H9 (cell line): ENCODE measurements around the gene CELF4. TPM values are rescaled to one million over a fixed set of nuclear protein-coding genes. Genes with fewer than 3 reads are reported as not detected.

Experiments
- DNase-seq: peaks from one replicate; pipeline ENCODE4 v3.0.0-alpha.2; 2017
- H2AFZ ChIP-seq: one replicate; pipeline ENCODE4 v1.6.1; 2013; ENCODE audit warnings: mild to moderate bottlenecking, low read length, control low read depth, moderate library complexity
- H2AK5ac ChIP-seq: 2 replicates; pipeline ENCODE4 v1.6.1; 2013; ENCODE audit warnings: low read length, control low read depth, mixed read lengths; ENCODE audit not compliant: insufficient read length
- H2BK120ac ChIP-seq: one replicate; pipeline ENCODE4 v1.6.1; 2013; ENCODE audit warnings: low read depth, mild to moderate bottlenecking, low read length, control low read depth, inconsistent platforms; ENCODE audit not compliant: poor library complexity, severe bottlenecking
- H2BK12ac ChIP-seq: 2 replicates; pipeline ENCODE4 v1.6.1; 2013; ENCODE audit warnings: low read length, control low read depth, mixed read lengths, low read depth; ENCODE audit not compliant: insufficient read length
- H2BK15ac ChIP-seq: 2 replicates; pipeline ENCODE4 v1.6.1; 2013; ENCODE audit warnings: low read depth, low read length, control low read depth
- H2BK20ac ChIP-seq: one replicate; pipeline ENCODE4 v1.6.1; 2013; ENCODE audit warnings: low read depth, mild to moderate bottlenecking, low read length, control low read depth, inconsistent platforms; ENCODE audit not compliant: poor library complexity, severe bottlenecking
- H2BK5ac ChIP-seq: 2 replicates; pipeline ENCODE4 v1.6.1; 2013; ENCODE audit warnings: low read length, control low read depth, mixed read lengths; ENCODE audit not compliant: insufficient read length
- H3K14ac ChIP-seq: 2 replicates; pipeline ENCODE4 v1.6.1; 2013; ENCODE audit warnings: low read length, control low read depth; ENCODE audit not compliant: insufficient read depth
- H3K18ac ChIP-seq: 2 replicates; pipeline ENCODE4 v1.6.1; 2013; ENCODE audit warnings: low read depth, mild to moderate bottlenecking, mixed read lengths, low read length, control low read depth; ENCODE audit not compliant: insufficient read length
- H3K23ac ChIP-seq: 2 replicates; pipeline ENCODE4 v1.6.1; 2013; ENCODE audit warnings: low read length, control low read depth, mixed read lengths, low read depth; ENCODE audit not compliant: insufficient read length
- H3K23me2 ChIP-seq: 2 replicates; pipeline ENCODE4 v1.6.1; 2013; ENCODE audit warnings: low read depth, mild to moderate bottlenecking, mixed read lengths, low read length, control low read depth; ENCODE audit not compliant: insufficient read length, poor library complexity, severe bottlenecking
- H3K27ac ChIP-seq: 2 replicates; pipeline ENCODE4 v1.5.1; 2013; ENCODE audit warnings: low read length, control low read depth, mixed read lengths, low read depth; ENCODE audit not compliant: insufficient read length
- H3K27me3 ChIP-seq: 2 replicates; pipeline ENCODE4 v1.6.1; 2013; ENCODE audit warnings: low read length, control low read depth, inconsistent platforms; ENCODE audit not compliant: insufficient read depth
- H3K4ac ChIP-seq: 2 replicates; pipeline ENCODE4 v1.6.1; 2013; ENCODE audit warnings: low read depth, mild to moderate bottlenecking, control low read depth, inconsistent platforms, low read length, moderate library complexity
- H3K4me1 ChIP-seq: 2 replicates; pipeline ENCODE4 v1.6.1; 2013; ENCODE audit warnings: low read length, control low read depth, inconsistent platforms; ENCODE audit not compliant: insufficient read depth
- H3K4me2 ChIP-seq: 2 replicates; pipeline ENCODE4 v1.6.1; 2013; ENCODE audit warnings: low read length, control low read depth, mixed read lengths; ENCODE audit not compliant: insufficient read length, insufficient read depth
- H3K56ac ChIP-seq: 2 replicates; pipeline ENCODE4 v1.6.1; 2013; ENCODE audit warnings: low read depth, mild to moderate bottlenecking, mixed read lengths, low read length, control low read depth; ENCODE audit not compliant: insufficient read length
- H3K79me1 ChIP-seq: 2 replicates; pipeline ENCODE4 v1.6.1; 2013; ENCODE audit warnings: low read depth, mild to moderate bottlenecking, moderate library complexity, low read length, control low read depth, inconsistent platforms; ENCODE audit not compliant: insufficient read depth, poor library complexity, severe bottlenecking
- H3K79me2 ChIP-seq: 2 replicates; pipeline ENCODE4 v1.6.1; 2013; ENCODE audit warnings: low read length, control low read depth, inconsistent platforms; ENCODE audit not compliant: insufficient read depth
- H3K9ac ChIP-seq: 2 replicates; pipeline ENCODE4 v1.6.1; 2013; ENCODE audit warnings: low read length, control low read depth, mixed read lengths; ENCODE audit not compliant: insufficient read length; ENCODE audit errors: extremely low read depth
- H3K9me3 ChIP-seq: one replicate; pipeline ENCODE4 v1.6.1; 2013; ENCODE audit warnings: low read depth, low read length, inconsistent platforms; ENCODE audit not compliant: control insufficient read depth
- H3T11ph ChIP-seq: one replicate; pipeline ENCODE4 v1.6.1; 2013; ENCODE audit warnings: mild to moderate bottlenecking, low read length, control low read depth, inconsistent platforms
- H4K20me1 ChIP-seq: one replicate; pipeline ENCODE4 v1.6.1; 2013; ENCODE audit not compliant: control insufficient read depth, insufficient read length, insufficient read depth
- H4K5ac ChIP-seq: 2 replicates; pipeline ENCODE4 v1.6.1; 2013; ENCODE audit warnings: low read depth, mild to moderate bottlenecking, mixed read lengths, low read length, control low read depth; ENCODE audit not compliant: insufficient read length
- H4K8ac ChIP-seq: replicated peaks from 2 replicates; pipeline ENCODE4 v1.6.1; 2013; ENCODE audit warnings: low read length, control low read depth, mixed read lengths, low read depth; ENCODE audit not compliant: insufficient read length
- H4K91ac ChIP-seq: 2 replicates; pipeline ENCODE4 v1.6.1; 2013; ENCODE audit warnings: low read depth, mild to moderate bottlenecking, moderate library complexity, mixed read lengths, low read length, control low read depth; ENCODE audit not compliant: insufficient read length
- H3K27ac Mint-ChIP-seq, 3 experiments: 2 replicates in 2 of 3; 3 replicates in 1 of 3; pipeline ENCODE4 v1.8.0; 2020 to 2021; ENCODE audit warnings: mixed read lengths in 3 of 3, mild to moderate bottlenecking in 1 of 3, moderate library complexity in 1 of 3
- H3K27me3 Mint-ChIP-seq: 2 replicates; pipeline ENCODE4 v1.8.0; 2021; ENCODE audit warnings: low read depth, mild to moderate bottlenecking, moderate library complexity, mixed read lengths
- H3K36me3 Mint-ChIP-seq, 3 experiments: 2 replicates in 2 of 3; 3 replicates in 1 of 3; pipeline ENCODE4 v1.8.0; 2020 to 2021; ENCODE audit warnings: low read depth in 3 of 3, mixed read lengths in 3 of 3; ENCODE audit not compliant: insufficient read depth in 1 of 3
- H3K4me1 Mint-ChIP-seq, 2 experiments: 2 replicates each; pipeline ENCODE4 v1.8.0; 2020; ENCODE audit warnings: mixed read lengths in 2 of 2
- H3K4me3 Mint-ChIP-seq, 2 experiments: 2 replicates in 1 of 2; 3 replicates in 1 of 2; pipeline ENCODE4 v1.8.0; 2020 to 2021; ENCODE audit warnings: mild to moderate bottlenecking in 2 of 2, mixed read lengths in 2 of 2, moderate library complexity in 1 of 2
- H3K9me3 Mint-ChIP-seq, 2 experiments: 2 replicates in 1 of 2; 3 replicates in 1 of 2; pipeline ENCODE4 v1.8.0; 2020; ENCODE audit warnings: mild to moderate bottlenecking in 2 of 2, mixed read lengths in 2 of 2, moderate library complexity in 1 of 2
- CTCF ChIP-seq: fragments of 200-600 bp; sonication (generic); conservative IDR thresholded peaks from 3 replicates; pipeline ENCODE4 v1.8.0; 2021; ENCODE audit warnings: antibody characterized with exemption, mild to moderate bottlenecking
- WGBS: extraction: QIAGEN DNeasy Blood & Tissue Kit; methylation state at CpG from one replicate; pipeline ENCODE4 v1.1.7; 2013; ENCODE audit warnings: missing lambda C conversion rate, low lambda C conversion rate, mixed read lengths; ENCODE audit not compliant: insufficient read length; ENCODE audit errors: extremely low coverage; 5-methylcytosine and 5-hydroxymethylcytosine counted together
- total RNA-seq: library from RNA; stranded (reverse); gene quantifications from 2 replicates; pipeline ENCODE4 v1.2.1, GENCODE V29; 2021

CELF4 gene
- total RNA-seq, 1 experiment from 2014 or later, result 1.1 TPM

GRCh38 chr18:37272841-37273240 is 292.8 kb downstream of the CELF4 start:
- Histone ChIP-seq H4K8ac (no peak overlapping the region), H3K27me3 (no peaks in the 10 kb centered on the region), H3T11ph (no peak overlapping the region), H2BK12ac (no peak overlapping the region), H3K18ac (no peak overlapping the region), H3K4ac (no peak overlapping the region), H3K4me2 (no peak overlapping the region), H3K23me2 (no peaks in the 10 kb centered on the region), H3K79me1 (no peaks in the 10 kb centered on the region), H2BK120ac (no peak overlapping the region), H3K56ac (no peak overlapping the region), H4K20me1 (no peaks in the 10 kb centered on the region), H3K79me2 (no peaks in the 10 kb centered on the region), H2AK5ac (no peak overlapping the region), H2BK5ac (no peak overlapping the region), H3K23ac (no peak overlapping the region), H3K27ac (no peak overlapping the region), H3K4me1 (no peaks in the 10 kb centered on the region), H2BK15ac (no peak overlapping the region), H3K9ac (no peak overlapping the region), H2BK20ac (no peak overlapping the region), H4K5ac (no peak overlapping the region), H3K14ac (no peak overlapping the region), H3K9me3 (no peaks in the 10 kb centered on the region), H2AFZ (no peak overlapping the region), H4K91ac (no peak overlapping the region)
- Mint-ChIP-seq H3K9me3 (peaks cover 0 to 3% of the 10 kb centered on the region in 2 experiments; a peak in 3 of 5 replicates), H3K27ac (no peak overlapping the region), H3K4me3 (no peak overlapping the region), H3K4me1 (peaks cover 12 to 17% of the 10 kb centered on the region in 2 experiments), H3K27me3 (peaks cover 24% of the 10 kb centered on the region), H3K36me3 (no peaks in the 10 kb centered on the region)
- DNase-seq, result no peak
- TF ChIP-seq CTCF, result no peak
- no CpG with 5 or more reads among the region's 16 CpGs for WGBS
